ENCODE measurements around the gene PDIA5. TPM values are rescaled to one million over a fixed set of nuclear protein-coding genes. Genes with fewer than 3 reads are reported as not detected.

PDIA5 gene
- total RNA-seq, 2 donors from 2014 or later: 28.0 to 33.2 TPM

DNA sequence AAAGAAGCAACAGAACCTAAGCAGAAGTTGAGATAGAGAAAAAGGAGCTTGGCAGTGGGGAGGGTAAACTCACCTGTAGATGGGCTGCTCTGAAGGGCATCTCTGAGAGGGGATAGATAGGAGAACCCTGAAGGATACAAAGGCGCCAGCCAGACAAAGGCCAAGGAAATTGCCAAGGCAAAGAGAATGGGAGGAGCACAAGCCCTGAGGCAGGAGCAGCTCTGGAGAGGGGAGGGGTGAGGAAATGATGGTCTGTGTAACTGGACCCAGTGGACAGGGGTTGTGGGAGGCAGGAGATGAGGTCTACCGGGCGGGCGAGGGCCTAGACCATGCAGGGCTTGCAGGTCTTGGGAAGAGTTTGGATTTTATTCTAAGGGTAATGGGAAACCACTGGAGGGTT, 2.3 kb upstream of the PDIA5 start:
- Histone ChIP-seq H3K9me3 (no peaks in the 10 kb centered on the region), H3K27me3 (replicated peaks; ENCODE audit: insufficient read depth) (no peaks in the 10 kb centered on the region), H3K4me3 (no peak overlapping the region), H3K4me1 (ENCODE audit: control insufficient read depth in 1 of 2, low read depth in 2 of 2) (peaks cover 0 to 18% of the 10 kb centered on the region in 2 donors), H3K27ac (no peak overlapping the region), H3K36me3 (no peaks in the 10 kb centered on the region)
- no peak for ATAC-seq (ENCODE audit: insufficient number of reproducible peaks, low FRiP score, low read depth)
- TF ChIP-seq, protein P1, sequence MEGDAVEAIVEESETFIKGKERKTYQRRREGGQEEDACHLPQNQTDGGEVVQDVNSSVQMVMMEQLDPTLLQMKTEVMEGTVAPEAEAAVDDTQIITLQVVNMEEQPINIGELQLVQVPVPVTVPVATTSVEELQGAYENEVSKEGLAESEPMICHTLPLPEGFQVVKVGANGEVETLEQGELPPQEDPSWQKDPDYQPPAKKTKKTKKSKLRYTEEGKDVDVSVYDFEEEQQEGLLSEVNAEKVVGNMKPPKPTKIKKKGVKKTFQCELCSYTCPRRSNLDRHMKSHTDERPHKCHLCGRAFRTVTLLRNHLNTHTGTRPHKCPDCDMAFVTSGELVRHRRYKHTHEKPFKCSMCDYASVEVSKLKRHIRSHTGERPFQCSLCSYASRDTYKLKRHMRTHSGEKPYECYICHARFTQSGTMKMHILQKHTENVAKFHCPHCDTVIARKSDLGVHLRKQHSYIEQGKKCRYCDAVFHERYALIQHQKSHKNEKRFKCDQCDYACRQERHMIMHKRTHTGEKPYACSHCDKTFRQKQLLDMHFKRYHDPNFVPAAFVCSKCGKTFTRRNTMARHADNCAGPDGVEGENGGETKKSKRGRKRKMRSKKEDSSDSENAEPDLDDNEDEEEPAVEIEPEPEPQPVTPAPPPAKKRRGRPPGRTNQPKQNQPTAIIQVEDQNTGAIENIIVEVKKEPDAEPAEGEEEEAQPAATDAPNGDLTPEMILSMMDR (IDR thresholded peaks at IDR 0.05): no peak
- DNase-seq (ENCODE audit: low spot score): no peak

DNA sequence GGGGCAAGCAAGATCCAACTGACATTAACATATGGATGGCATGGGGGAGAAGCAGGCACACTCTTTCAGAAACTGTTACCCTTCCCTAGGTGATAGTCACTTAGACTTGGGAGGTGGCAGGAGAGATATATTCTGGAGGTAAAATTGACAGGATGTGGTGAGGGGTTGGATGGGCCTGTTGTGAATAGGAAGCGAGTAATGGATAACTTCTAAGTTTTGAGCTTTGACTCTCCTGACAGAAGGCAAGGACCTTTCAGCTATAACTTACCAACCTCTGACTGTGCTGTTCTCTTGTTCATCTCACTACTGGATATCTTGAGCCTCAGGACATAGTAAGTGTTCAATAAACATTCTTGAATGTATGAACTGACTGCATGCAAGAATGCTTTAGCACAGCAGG, 1.9 kb upstream of the PDIA5 start:
- TF ChIP-seq, protein P1 (IDR thresholded peaks at IDR 0.05): no peak
- DNase-seq (ENCODE audit: low spot score): no peak
- no peak overlapping the region for H3K4me3 ChIP-seq
- no peaks in the 10 kb centered on the region for H3K36me3 ChIP-seq
- H3K4me1 ChIP-seq (ENCODE audit: control insufficient read depth in 1 of 2, low read depth in 2 of 2): peaks cover 0 to 18% of the 10 kb centered on the region in 2 donors
- no peaks in the 10 kb centered on the region for H3K9me3 ChIP-seq
- no peaks in the 10 kb centered on the region for H3K27me3 ChIP-seq (replicated peaks; ENCODE audit: insufficient read depth)
- H3K27ac ChIP-seq: no peak overlapping the region
- ATAC-seq (ENCODE audit: insufficient number of reproducible peaks, low FRiP score, low read depth): no peak

DNA sequence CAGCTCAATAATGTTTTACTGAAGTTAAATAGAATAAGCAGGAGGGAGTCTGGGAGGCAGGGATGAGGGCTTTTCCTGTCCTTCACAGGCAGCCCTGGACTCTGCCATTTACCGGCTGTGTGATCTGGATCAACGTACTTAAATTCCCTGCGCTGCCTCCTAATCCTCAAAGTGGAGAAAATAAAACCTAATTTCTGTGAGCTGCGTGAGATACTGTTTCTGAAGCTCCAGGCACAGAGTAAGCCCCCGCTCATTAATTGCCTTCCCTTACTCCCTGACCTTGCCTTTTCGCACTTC, 278 bp upstream of the PDIA5 start:
- H3K4me3 ChIP-seq: peak overlapping the region; percentile 88
- peak overlapping the region; percentile 25 to 73 for H3K27ac ChIP-seq
- ATAC-seq (ENCODE audit: insufficient number of reproducible peaks, low FRiP score, low read depth) (peak; percentile 31), DNase-seq (ENCODE audit: low spot score) (no peak)
- H3K4me1 ChIP-seq (ENCODE audit: control insufficient read depth in 1 of 2, low read depth in 2 of 2): peaks cover 2 to 29% of the 10 kb centered on the region in 2 donors
- no peaks in the 10 kb centered on the region for H3K9me3 ChIP-seq
- H3K36me3 ChIP-seq: no peaks in the 10 kb centered on the region
- no peaks in the 10 kb centered on the region for H3K27me3 ChIP-seq (replicated peaks; ENCODE audit: insufficient read depth)
- TF ChIP-seq, protein P1 (IDR thresholded peaks at IDR 0.05): no peak

DNA sequence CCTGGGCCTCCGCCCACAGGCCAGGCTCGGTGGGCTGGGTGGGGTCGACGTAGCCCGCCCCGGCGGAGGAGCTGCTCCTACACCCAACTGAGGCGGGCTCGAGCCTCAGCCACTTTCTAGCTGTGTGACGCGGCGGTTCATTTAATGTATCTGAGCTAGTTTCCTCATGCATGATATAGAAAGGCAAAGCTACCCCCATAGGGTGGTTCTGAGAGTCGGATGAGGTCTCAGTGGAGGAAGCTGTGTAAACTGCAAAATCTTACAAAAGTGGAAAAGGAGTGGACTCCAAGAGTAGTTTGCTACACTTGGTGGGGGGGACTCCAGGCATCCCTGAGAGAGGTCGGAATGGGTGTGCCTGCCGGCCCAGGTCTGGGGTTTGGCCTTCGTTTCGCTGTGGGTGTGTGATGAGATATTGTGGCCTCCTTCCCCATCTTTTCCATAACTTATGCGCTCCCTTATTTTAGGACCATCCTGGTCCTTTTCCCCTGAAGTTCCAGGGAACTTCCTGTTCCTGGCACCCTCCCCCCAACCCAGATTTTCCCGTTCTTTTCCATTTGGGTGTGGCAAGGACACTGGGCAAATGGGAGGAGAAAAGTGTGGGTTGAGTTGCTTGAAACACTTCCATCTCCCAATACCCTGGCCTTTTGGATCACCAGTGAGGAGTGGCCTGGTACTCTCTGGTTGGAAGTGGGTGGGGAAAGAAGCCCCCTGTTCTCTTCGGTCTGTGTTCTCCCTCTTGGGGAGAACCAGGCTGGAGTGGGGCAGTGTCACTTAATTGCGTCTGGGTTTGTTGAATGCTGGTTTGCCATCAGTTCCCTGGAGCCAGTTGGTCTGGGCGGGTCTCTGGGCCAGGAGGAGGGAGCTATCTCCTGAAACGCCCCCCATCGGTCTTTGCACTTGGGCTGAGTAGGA, 1.1 kb downstream of the PDIA5 start:
- ATAC-seq (ENCODE audit: insufficient number of reproducible peaks, low FRiP score, low read depth): no peak
- H3K9me3 ChIP-seq: no peaks in the 10 kb centered on the region
- no peaks in the 10 kb centered on the region for H3K27me3 ChIP-seq (replicated peaks; ENCODE audit: insufficient read depth)
- TF ChIP-seq, protein P1 (IDR thresholded peaks at IDR 0.05): no peak
- H3K27ac ChIP-seq: peak overlapping the region; percentile 25 to 73
- peak overlapping the region; percentile 88 for H3K4me3 ChIP-seq
- no peak for DNase-seq (ENCODE audit: low spot score)
- no peaks in the 10 kb centered on the region for H3K36me3 ChIP-seq
- peaks cover 11 to 43% of the 10 kb centered on the region in 2 donors for H3K4me1 ChIP-seq (ENCODE audit: control insufficient read depth in 1 of 2, low read depth in 2 of 2)

DNA sequence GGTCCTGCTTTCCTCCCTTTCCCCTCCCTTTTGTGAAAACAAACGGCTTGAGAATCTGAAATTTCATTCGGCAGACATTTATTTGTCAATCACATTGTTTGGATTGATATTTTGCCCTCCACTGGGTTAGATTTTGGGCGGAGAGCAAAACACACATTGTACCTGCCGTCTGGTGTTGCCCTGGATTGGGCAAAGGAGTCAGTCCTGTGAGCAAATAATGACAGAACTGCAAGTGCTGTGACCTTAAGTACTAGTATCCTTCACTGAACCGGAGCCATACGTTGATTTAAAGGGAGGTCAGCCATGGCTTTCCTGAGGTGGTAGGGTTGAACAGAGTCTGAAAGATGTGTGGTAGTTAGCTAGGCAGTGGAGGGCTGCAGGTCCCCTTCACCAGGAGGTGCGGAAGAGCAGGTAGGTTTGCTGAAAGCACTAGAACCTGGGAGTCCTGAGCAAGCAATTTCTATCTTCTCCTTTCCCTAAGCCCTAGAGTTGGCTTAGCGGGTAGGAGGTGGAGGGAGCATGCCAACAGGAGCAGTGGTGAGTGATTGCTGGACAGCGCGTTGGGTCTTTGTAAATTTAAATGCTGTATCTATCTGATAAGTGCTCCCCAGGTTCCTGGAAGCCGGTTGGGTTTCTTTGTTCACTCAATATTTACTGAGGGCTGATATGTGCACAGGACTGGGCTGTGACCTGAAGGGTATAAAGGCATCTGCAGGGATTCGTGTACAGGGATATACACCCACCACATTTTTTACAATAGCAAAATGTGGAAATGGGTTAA, 2.0 kb downstream of the PDIA5 start:
- Histone ChIP-seq H3K27ac (no peak overlapping the region), H3K9me3 (no peaks in the 10 kb centered on the region), H3K36me3 (no peaks in the 10 kb centered on the region), H3K4me1 (ENCODE audit: control insufficient read depth in 1 of 2, low read depth in 2 of 2) (peaks cover 11 to 44% of the 10 kb centered on the region in 2 donors), H3K4me3 (peak overlapping the region; percentile 88), H3K27me3 (replicated peaks; ENCODE audit: insufficient read depth) (no peaks in the 10 kb centered on the region)
- DNase-seq (ENCODE audit: low spot score) (no peak), ATAC-seq (ENCODE audit: insufficient number of reproducible peaks, low FRiP score, low read depth) (no peak)
- TF ChIP-seq, protein P1 (IDR thresholded peaks at IDR 0.05): no peak
